Loucy (cell line): ENCODE measurements around the gene ERC1.

Source experiments
- H2AFZ ChIP-seq: fragments of 200-600 bp; sonication (generic); 2 replicates; pipeline ENCODE4 v1.6.0; 2016; ENCODE audit warnings: antibody characterized with exemption, mild to moderate bottlenecking, low read length, moderate library complexity
- H3F3A ChIP-seq: fragments of 200-600 bp; 2 replicates; pipeline ENCODE4 v1.6.0; 2016; ENCODE audit warnings: antibody characterized with exemption, low read depth, mild to moderate bottlenecking
- H3K27me3 ChIP-seq: fragments of 200-600 bp; sonication (generic); 2 replicates; pipeline ENCODE4 v1.6.1; 2014; ENCODE audit warnings: low read length, mild to moderate bottlenecking; ENCODE audit not compliant: insufficient read depth, poor library complexity, severe bottlenecking
- H3K36me3 ChIP-seq: fragments of 200-600 bp; sonication (generic); 2 replicates; pipeline ENCODE4 v1.6.1; 2016; ENCODE audit warnings: low read length; ENCODE audit not compliant: insufficient read depth
- H3K4me1 ChIP-seq: fragments of 200-600 bp; sonication (generic); 2 replicates; pipeline ENCODE4 v1.5.1; 2014; ENCODE audit warnings: low read length, mild to moderate bottlenecking; ENCODE audit not compliant: insufficient read depth, poor library complexity, severe bottlenecking
- H3K4me2 ChIP-seq: fragments of 200-600 bp; sonication (generic); 2 replicates; pipeline ENCODE4 v1.6.0; 2014; ENCODE audit warnings: antibody characterized with exemption, low read length, low read depth, mild to moderate bottlenecking; ENCODE audit not compliant: poor library complexity, severe bottlenecking
- H3K4me3 ChIP-seq: fragments of 200-600 bp; sonication (generic); 2 replicates; pipeline ENCODE4 v1.5.1; 2014; ENCODE audit warnings: low read length, mild to moderate bottlenecking, mixed read lengths; ENCODE audit not compliant: poor library complexity, severe bottlenecking
- H3K79me2 ChIP-seq: fragments of 200-600 bp; sonication (generic); 2 replicates; pipeline ENCODE4 v1.6.1; 2014; ENCODE audit warnings: low read length; ENCODE audit not compliant: insufficient read depth
- H3K9ac ChIP-seq: fragments of 200-600 bp; sonication (generic); 2 replicates; pipeline ENCODE4 v1.6.0; 2014; ENCODE audit warnings: mild to moderate bottlenecking, low read depth, low read length, moderate library complexity; ENCODE audit not compliant: poor library complexity, severe bottlenecking
- H3K9me2 ChIP-seq: fragments of 200-600 bp; sonication (generic); replicated peaks from 2 replicates; pipeline ENCODE4 v1.6.1; 2016; ENCODE audit warnings: low read depth, low read length, mixed read lengths
- H3K9me3 ChIP-seq: fragments of 200-600 bp; sonication (generic); 2 replicates; pipeline ENCODE4 v1.6.1; 2014; ENCODE audit warnings: mild to moderate bottlenecking, antibody characterized with exemption, low read length, low read depth; ENCODE audit not compliant: insufficient read depth
- H4K20me1 ChIP-seq: fragments of 200-600 bp; sonication (generic); 2 replicates; pipeline ENCODE4 v1.6.0; 2014; ENCODE audit warnings: antibody characterized with exemption, low read length, mild to moderate bottlenecking; ENCODE audit not compliant: insufficient read depth, poor library complexity, severe bottlenecking
- EZH2phosphoT487 ChIP-seq: fragments of 200-600 bp; IDR thresholded peaks from 2 replicates; pipeline ENCODE4 v1.6.1; 2018; ENCODE audit warnings: antibody characterized with exemption, mild to moderate bottlenecking, moderate library complexity, borderline replicate concordance
- TF ChIP-seq, protein P1 (sequence below): fragments of 200-600 bp; sonication (generic); conservative IDR thresholded peaks from 2 replicates; pipeline ENCODE4 v1.5.1; 2014; ENCODE audit warnings: mild to moderate bottlenecking, antibody characterized with exemption, low read length

ERC1 gene

DNA sequence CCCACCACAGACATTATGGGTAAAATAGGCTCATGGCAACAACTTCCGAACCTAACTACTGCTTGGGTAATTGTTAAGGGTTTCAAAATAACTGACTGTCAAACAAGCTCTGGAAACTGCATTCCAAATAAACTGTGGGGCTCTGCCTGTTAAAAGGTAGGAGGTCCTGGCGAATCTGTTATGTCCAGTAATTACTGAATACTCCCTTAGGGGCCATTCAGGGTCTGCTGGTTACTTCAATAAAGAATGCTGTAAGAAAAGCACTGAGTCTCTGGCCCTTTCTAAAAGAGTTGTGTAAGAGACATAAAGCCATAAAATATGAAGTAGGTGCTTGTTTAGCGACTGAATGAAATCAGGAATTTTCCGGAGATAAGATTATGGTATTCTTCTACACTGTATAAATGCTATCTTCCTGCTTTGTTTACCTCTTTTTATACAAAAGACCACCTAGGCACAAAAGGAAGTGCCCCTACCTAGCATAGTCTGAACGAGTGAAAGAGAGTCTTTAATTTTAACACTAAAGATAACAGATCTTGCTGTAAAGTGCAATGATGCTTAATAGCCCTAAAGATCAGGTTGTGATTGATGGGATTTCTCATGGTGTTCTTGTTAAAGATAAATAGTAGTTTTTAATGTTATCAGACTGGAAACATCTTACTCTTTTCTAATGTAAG, 475.6 kb downstream of the ERC1 start:
- Histone ChIP-seq H2AFZ (no peak overlapping the region), H3K36me3 (no peaks in the 10 kb centered on the region), H3K4me2 (no peak overlapping the region), H3K4me1 (peaks cover 9% of the 10 kb centered on the region), H3F3A (no peaks in the 10 kb centered on the region), H3K27me3 (no peaks in the 10 kb centered on the region), H3K9me2 (no peaks in the 10 kb centered on the region), H3K4me3 (no peak overlapping the region), H3K9me3 (no peaks in the 10 kb centered on the region), H3K79me2 (no peaks in the 10 kb centered on the region), H3K9ac (no peak overlapping the region), H4K20me1 (no peaks in the 10 kb centered on the region)
- TF ChIP-seq, protein P1, sequence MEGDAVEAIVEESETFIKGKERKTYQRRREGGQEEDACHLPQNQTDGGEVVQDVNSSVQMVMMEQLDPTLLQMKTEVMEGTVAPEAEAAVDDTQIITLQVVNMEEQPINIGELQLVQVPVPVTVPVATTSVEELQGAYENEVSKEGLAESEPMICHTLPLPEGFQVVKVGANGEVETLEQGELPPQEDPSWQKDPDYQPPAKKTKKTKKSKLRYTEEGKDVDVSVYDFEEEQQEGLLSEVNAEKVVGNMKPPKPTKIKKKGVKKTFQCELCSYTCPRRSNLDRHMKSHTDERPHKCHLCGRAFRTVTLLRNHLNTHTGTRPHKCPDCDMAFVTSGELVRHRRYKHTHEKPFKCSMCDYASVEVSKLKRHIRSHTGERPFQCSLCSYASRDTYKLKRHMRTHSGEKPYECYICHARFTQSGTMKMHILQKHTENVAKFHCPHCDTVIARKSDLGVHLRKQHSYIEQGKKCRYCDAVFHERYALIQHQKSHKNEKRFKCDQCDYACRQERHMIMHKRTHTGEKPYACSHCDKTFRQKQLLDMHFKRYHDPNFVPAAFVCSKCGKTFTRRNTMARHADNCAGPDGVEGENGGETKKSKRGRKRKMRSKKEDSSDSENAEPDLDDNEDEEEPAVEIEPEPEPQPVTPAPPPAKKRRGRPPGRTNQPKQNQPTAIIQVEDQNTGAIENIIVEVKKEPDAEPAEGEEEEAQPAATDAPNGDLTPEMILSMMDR = no peak
- no peak for TF ChIP-seq EZH2phosphoT487

DNA sequence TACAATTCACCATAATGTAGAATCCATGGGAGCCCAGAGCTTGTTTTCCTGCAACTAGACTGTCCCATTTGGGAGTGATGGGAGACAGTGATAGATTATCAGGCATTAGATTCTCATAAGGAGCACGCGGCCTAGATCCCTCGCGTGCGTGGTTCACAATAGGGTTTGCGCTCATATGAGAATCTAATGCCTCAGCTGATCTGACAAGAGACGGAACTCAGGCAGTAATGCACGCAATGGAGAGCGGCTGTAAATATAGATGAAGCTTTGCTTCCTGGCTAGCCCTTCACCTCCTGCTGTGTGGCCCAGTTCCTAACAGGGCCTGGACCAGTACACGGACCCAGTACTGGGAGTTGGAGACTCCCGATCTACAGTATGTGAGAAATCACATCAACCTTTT, 476.7 kb downstream of the ERC1 start:
- Histone ChIP-seq H3K9me3 (no peaks in the 10 kb centered on the region), H4K20me1 (no peaks in the 10 kb centered on the region), H3K4me1 (peaks cover 13% of the 10 kb centered on the region), H3K9me2 (no peaks in the 10 kb centered on the region), H3K79me2 (no peaks in the 10 kb centered on the region), H3K4me2 (no peak overlapping the region), H3K4me3 (no peak overlapping the region), H3F3A (no peaks in the 10 kb centered on the region), H3K36me3 (no peaks in the 10 kb centered on the region), H2AFZ (no peak overlapping the region), H3K27me3 (no peaks in the 10 kb centered on the region), H3K9ac (no peak overlapping the region)
- TF ChIP-seq, protein P1 = no peak
- no peak for TF ChIP-seq EZH2phosphoT487

DNA sequence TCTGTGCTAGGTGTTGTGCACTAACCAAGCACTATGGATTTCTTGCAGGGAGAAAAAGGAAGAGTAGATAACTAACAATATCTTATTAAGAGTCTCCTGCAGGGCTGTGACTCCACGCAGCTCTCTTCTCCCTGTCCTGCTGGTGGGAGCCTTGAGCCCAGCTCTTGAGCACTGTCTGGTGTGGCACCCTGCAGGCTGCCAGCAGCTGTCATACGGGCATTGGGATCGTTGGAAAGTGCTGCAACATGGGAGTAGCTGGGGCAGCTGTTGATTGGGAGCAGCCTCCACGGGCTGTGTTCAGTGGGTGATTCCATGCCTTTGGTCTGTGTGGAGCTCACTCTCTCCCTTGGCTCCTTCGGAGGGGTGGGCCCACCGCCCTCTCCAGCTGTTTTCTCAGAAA, 478.0 kb downstream of the ERC1 start:
- Histone ChIP-seq H3K4me2 (no peak overlapping the region), H2AFZ (no peak overlapping the region), H3K4me1 (peaks cover 24% of the 10 kb centered on the region), H3K9me3 (no peaks in the 10 kb centered on the region), H3K4me3 (no peak overlapping the region), H3K9me2 (no peaks in the 10 kb centered on the region), H4K20me1 (no peaks in the 10 kb centered on the region), H3K27me3 (no peaks in the 10 kb centered on the region), H3F3A (0 out of 2 replicates have a peak, but pooled peaks cover 5% of the 10 kb centered on the region), H3K9ac (no peak overlapping the region), H3K36me3 (no peaks in the 10 kb centered on the region), H3K79me2 (no peaks in the 10 kb centered on the region)
- no peak for TF ChIP-seq EZH2phosphoT487
- TF ChIP-seq, protein P1 = no peak
